Left ventricle myocardium inferior (tissue), 1 donor: ENCODE data around the gene EMP2. TPM values are rescaled to one million over a fixed set of nuclear protein-coding genes. Genes with fewer than 3 reads are reported as not detected.

Experiments used
- DNase-seq: peaks from one replicate; pipeline ENCODE4 v3.0.0-alpha.2; 2020
- H3K27ac ChIP-seq: fragments of 200-600 bp; replicated peaks from 2 replicates; pipeline ENCODE4 v1.8.0; 2021
- H3K27me3 ChIP-seq: fragments of 200-600 bp; 2 replicates; pipeline ENCODE4 v1.8.0; 2021; ENCODE audit warnings: low read depth
- H3K36me3 ChIP-seq: fragments of 200-600 bp; 2 replicates; pipeline ENCODE4 v1.8.0; 2021
- H3K4me1 ChIP-seq: fragments of 200-600 bp; 2 replicates; pipeline ENCODE4 v1.8.0; 2021
- H3K4me3 ChIP-seq: fragments of 200-600 bp; 2 replicates; pipeline ENCODE4 v1.8.0; 2021; ENCODE audit warnings: mild to moderate bottlenecking, moderate library complexity
- H3K9me3 ChIP-seq: fragments of 200-600 bp; replicated peaks from 2 replicates; pipeline ENCODE4 v1.8.0; 2021
- CTCF ChIP-seq: fragments of 200-600 bp; IDR thresholded peaks from 2 replicates; pipeline ENCODE4 v1.8.0; 2021; ENCODE audit warnings: antibody characterized with exemption, mild to moderate bottlenecking, borderline replicate concordance
- intact Hi-C: fragments of 100-400 bp; cut with micrococcal nuclease; formaldehyde crosslinking; loops from one replicate; pipeline ENCODE4 v1.11.0; 2022
- total RNA-seq: library from RNA; stranded (reverse); fragmentation: NEBNext Ultra II Directional; extraction: Animal tissue kit (Norgen Biotek cat#: 25700); gene quantifications from one replicate; pipeline ENCODE4 v1.2.1, GENCODE V29; 2021
- donor health status: DM: no; HTN: yes; CAD: no; lungs with severe emphysema.

EMP2 gene
- total RNA-seq, 1 donor from 2014 or later = 60.5 TPM

GRCh38 chr16:10490141-10490540 lies 90.3 kb downstream of the EMP2 start:
- Histone ChIP-seq H3K4me1 (no peaks in the 10 kb centered on the region), H3K27me3 (no peaks in the 10 kb centered on the region), H3K27ac (no peak overlapping the region), H3K36me3 (peaks cover 13% of the 10 kb centered on the region), H3K4me3 (no peak overlapping the region), H3K9me3 (peaks cover 12% of the 10 kb centered on the region)
- DNase-seq = no peak
- intact Hi-C loops = no loop called here
- no peak for TF ChIP-seq CTCF

- Histone ChIP-seq H3K9me3 (peaks cover 7% of the 10 kb centered on the region), H3K4me1 (no peaks in the 10 kb centered on the region), H3K4me3 (no peak overlapping the region), H3K27ac (no peak overlapping the region), H3K36me3 (peaks cover 56% of the 10 kb centered on the region), H3K27me3 (no peaks in the 10 kb centered on the region)
- DNase-seq = no peak
- no peak for TF ChIP-seq CTCF
- intact Hi-C loops = no loop called here
Measured at GRCh38 chr16:10485698-10486382, 94.6 kb downstream of the EMP2 start.

GRCh38 chr16:10485159-10485558 lies 95.2 kb downstream of the EMP2 start:
- no peak overlapping the region for H3K27ac ChIP-seq
- no peak for TF ChIP-seq CTCF
- no peaks in the 10 kb centered on the region for H3K27me3 ChIP-seq
- H3K9me3 ChIP-seq = peaks cover 7% of the 10 kb centered on the region
- no peak overlapping the region for H3K4me3 ChIP-seq
- intact Hi-C loops = no loop called here
- H3K36me3 ChIP-seq = peaks cover 62% of the 10 kb centered on the region
- H3K4me1 ChIP-seq = no peaks in the 10 kb centered on the region
- DNase-seq = no peak

- no peak for DNase-seq
- TF ChIP-seq CTCF = no peak
- intact Hi-C loops = no loop called here
- Histone ChIP-seq H3K27ac (no peak overlapping the region), H3K4me3 (no peak overlapping the region), H3K27me3 (no peaks in the 10 kb centered on the region), H3K4me1 (no peaks in the 10 kb centered on the region), H3K36me3 (peaks cover 74% of the 10 kb centered on the region), H3K9me3 (peaks cover 10% of the 10 kb centered on the region)
Measured at GRCh38 chr16:10480151-10480550, 100.2 kb downstream of the EMP2 start.

Other genes starting within 250 kb of the EMP2 start
- 53.6 TPM for gene ATF7IP2, start 194.5 kb downstream of the EMP2 start, total RNA-seq
- gene TEKT5, start 114.3 kb upstream of the EMP2 start, total RNA-seq = not detected
- gene NUBP1, start 163.2 kb upstream of the EMP2 start, total RNA-seq = 50.6 TPM
- 0.22 TPM for gene TVP23A, start 238.2 kb upstream of the EMP2 start, total RNA-seq